Fibroblast of pulmonary artery (primary cell): Measurements from ENCODE around the gene PIP4K2A.

ENCODE experiments used
- DNase-seq: peaks from one replicate; pipeline ENCODE4 v3.0.0-alpha.2; 2010; ENCODE audit warnings: low read depth
- H3K4me3 ChIP-seq: replicated peaks from 2 replicates; pipeline ENCODE4 v1.5.1; 2011; ENCODE audit warnings: low read depth, mild to moderate bottlenecking, control low read depth, low read length, moderate library complexity
- TF ChIP-seq, protein P1 (sequence below): IDR thresholded peaks from 2 replicates; pipeline ENCODE4 v1.5.1; 2011; ENCODE audit warnings: mild to moderate bottlenecking, control low read depth, low read length, inconsistent platforms; ENCODE audit errors: missing control alignments

Gene PIP4K2A

DNA sequence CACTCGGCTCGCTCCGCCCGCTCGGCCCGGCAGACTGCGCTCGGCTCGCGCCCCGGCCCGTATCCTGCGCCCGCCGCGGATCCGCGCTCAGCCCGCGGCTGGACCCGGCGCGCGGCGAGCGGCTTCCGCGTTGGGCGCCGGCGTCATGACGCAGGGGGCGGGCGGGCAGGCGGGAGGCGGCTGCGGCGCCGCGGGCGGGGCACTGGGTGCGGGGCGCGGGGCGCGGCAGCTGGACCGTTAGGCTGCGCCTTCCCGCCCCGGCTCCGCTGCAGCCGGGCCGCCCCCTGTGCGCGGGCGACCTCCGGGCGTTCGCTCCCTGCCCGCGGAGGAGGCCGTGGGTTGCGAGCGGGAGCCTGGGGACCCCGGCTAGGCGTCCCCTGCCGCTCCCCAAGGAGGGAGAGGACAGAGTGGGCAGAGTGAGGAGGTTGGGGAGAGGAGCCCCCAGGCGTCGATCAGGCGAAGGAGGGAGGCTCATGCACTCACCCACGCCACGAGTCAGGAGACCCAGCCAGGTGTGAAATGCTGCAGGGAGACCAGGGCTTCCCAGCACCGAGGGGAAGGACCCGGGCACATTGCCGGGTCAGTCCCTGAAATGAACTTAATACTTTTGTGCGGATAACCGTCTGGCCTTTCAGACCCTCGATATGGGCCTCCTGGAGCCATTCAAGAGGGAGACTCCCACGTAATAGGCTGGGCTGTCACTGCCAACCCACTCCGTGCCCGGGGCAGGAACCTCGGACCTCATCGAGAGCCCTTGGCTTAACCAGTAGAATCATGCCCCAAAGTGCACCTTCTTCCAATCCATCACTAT is at the start of gene PIP4K2A:
PIP4K2A (minus strand) TSS at position 100 of the 811 bp plus-strand sequence. CDS start 252 bp downstream, outside the sequence.
- TF ChIP-seq, protein P1, sequence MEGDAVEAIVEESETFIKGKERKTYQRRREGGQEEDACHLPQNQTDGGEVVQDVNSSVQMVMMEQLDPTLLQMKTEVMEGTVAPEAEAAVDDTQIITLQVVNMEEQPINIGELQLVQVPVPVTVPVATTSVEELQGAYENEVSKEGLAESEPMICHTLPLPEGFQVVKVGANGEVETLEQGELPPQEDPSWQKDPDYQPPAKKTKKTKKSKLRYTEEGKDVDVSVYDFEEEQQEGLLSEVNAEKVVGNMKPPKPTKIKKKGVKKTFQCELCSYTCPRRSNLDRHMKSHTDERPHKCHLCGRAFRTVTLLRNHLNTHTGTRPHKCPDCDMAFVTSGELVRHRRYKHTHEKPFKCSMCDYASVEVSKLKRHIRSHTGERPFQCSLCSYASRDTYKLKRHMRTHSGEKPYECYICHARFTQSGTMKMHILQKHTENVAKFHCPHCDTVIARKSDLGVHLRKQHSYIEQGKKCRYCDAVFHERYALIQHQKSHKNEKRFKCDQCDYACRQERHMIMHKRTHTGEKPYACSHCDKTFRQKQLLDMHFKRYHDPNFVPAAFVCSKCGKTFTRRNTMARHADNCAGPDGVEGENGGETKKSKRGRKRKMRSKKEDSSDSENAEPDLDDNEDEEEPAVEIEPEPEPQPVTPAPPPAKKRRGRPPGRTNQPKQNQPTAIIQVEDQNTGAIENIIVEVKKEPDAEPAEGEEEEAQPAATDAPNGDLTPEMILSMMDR = no peak
- peak; percentile 74 for DNase-seq

DNA sequence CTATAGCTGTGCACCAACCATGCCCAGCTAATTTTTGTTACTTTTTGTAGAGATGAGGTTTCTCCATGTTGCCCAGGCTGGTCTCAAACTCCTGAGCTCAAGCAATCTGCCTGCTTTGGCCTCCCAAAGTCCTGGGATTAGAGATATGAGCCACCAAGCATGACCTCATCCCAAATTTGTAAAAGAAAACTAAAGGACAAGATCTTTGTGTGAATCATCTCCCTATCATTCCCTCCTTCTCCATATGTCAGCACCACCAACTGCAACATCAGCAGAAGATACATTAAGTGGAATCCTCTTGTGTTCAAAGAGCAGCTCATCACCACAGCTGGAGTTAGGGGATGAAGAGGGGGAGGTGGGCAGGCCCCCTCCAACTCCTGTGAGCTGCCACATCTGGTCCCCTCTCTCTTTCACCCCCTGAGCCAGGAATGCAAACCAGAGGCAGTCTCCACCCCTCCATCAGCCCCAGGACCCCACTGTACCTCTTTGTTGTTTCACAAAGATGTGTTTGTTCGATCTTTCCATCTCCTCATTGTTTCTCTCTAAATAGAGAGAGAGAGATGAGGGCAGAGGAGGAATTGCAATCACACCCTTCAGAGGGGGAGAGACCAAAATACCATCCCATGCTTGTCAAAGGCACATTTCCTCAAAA is 47.3 kb upstream of the PIP4K2A start:
- no peak for DNase-seq
- TF ChIP-seq, protein P1 = no peak
- no peak overlapping the region for H3K4me3 ChIP-seq

More for the DNA sequence above, at the start of gene PIP4K2A:
- H3K4me3 ChIP-seq = peak within 1 kb of the TSS; percentile 75

DNA sequence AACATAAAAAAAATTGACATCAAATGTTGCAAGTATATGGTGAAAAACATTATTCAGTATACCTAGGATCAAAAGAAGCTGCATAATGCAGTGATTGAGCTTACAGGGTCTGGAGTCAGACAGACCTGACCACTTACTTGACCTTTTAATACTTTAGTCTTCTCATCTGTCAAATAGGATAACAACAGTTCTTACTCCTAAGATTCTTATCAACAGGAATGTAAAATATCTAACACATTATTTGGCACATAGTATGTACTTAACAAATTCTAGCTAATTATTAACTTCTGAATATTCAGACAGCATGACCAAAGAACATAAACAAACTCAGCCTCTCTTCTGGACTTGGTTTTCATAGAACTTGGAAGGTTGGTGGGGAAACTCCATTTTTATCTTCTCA is 45.6 kb upstream of the PIP4K2A start:
- no peak for DNase-seq
- H3K4me3 ChIP-seq = no peak overlapping the region
- TF ChIP-seq, protein P1 = no peak

DNA sequence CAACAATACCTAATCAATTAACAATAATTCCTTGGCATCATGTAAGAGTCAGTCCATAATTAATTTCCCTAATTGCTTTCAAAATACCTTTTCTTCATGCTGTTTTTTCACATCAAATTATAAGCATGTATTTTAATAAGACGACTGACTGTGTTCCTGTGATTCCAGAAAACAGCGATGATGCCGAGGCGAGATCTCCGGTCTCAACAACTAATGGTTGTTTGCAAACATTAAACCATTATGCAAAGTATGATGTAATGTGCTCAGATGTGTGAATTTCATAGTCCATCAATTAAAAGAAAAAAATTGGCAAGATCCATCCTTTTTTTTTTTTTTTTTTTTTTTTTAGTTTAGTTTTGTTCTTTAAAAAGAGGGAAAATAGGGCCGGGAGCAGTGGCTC is 44.5 kb upstream of the PIP4K2A start:
- no peak for DNase-seq
- TF ChIP-seq, protein P1 = no peak

DNA sequence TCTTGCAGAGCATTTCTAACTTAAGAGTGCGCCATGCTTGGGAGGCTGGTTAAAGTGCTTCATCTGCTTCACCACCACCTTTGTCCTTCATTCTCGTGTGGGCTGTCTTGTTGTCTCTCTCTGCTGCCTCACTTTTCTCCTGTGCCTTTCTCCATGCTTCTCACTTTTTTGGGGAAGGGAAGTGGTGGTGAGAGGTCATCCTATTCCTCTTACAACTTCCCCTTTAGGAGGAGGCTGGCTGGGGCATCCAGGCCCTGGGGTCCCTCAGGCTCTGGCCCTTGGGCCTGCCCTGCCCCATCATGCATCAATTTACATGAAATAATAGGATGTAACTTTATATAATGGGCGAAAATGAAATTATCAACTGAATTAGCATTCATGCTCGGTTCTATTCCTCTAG is 39.9 kb upstream of the PIP4K2A start:
- no peak overlapping the region for H3K4me3 ChIP-seq
- no peak for DNase-seq
- TF ChIP-seq, protein P1 = no peak

More for the DNA sequence above, 44.5 kb upstream of the PIP4K2A start:
- H3K4me3 ChIP-seq = no peak overlapping the region

DNA sequence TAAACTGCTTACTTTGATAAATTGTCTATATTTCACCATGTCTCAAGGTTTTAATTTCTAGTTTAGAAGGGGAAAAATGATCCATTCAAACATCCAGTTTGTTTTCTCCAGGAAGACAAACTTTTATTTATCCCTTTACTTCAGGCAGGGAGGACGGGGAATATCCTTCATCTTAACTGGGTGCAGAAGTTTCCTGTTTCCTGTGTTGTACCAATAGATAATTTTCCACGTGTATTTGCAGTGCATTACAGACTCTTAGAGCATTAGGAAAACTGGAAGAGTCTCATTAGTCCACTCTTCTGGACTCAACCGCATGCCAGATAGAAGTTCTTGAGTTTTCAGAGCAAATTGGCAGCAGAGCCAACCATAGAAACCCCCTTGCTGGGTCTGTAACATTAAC is 39.4 kb upstream of the PIP4K2A start:
- TF ChIP-seq, protein P1 = no peak
- H3K4me3 ChIP-seq = no peak overlapping the region
- DNase-seq = no peak
